ENCODE data around the gene CIT. TPM values are rescaled to one million over a fixed set of nuclear protein-coding genes. Genes with fewer than 3 reads are reported as not detected.

Gene CIT
- total and polyA plus RNA-seq, 9 of the 15 experiments (the other 6 are each of a cell fraction or from before 2014, with no cell fraction given) = 1.1 to 46.7 (median 21.3) TPM

DNA sequence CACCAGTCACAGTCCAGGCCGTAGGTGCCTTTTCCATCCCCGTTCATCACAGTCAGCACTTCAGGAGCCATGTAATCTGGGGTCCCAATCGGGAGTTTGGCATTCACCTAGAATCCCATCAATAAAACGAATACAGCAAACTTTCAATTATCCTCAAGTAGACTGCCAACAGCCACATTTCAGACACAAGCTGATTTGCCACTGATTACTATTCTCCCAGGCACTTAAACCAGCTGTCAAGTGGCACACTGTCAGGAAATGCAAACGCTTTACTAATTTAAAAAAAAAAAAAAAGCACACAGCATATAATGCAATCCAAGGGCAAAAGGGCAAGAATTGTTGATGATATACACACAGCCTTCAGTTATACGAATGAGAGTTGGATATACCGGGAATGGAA is 51.9 kb downstream of the CIT start:
- Histone ChIP-seq H3K27ac (ENCODE audit: extremely low read depth, low read depth, low read length) (no peak overlapping the region), H3K4me2 (ENCODE audit: insufficient read depth, low read length) (no peak overlapping the region), H3K79me2 (ENCODE audit: control insufficient read depth, insufficient read depth, low read length) (no peaks in the 10 kb centered on the region), H3K9me1 (ENCODE audit: control insufficient read depth, insufficient read depth, low read length) (no peaks in the 10 kb centered on the region), H3K4me3 (no peak overlapping the region), H3K27me3 (ENCODE audit: control insufficient read depth in 2 of 2, insufficient read depth in 2 of 2, low read length in 2 of 2) (no peaks in the 10 kb centered on the region), H3K9ac (ENCODE audit: insufficient read depth in 1 of 2, low read depth in 2 of 2, low read length in 2 of 2) (no peak overlapping the region), H3K4me1 (replicated peaks in 1 of 2; ENCODE audit: control insufficient read depth in 2 of 2, insufficient read depth in 2 of 2, low read length in 2 of 2) (no peaks in the 10 kb centered on the region), H4K20me1 (replicated peaks; ENCODE audit: control insufficient read depth, insufficient read depth, low read length) (no peaks in the 10 kb centered on the region), H2AFZ (ENCODE audit: low read depth, low read length) (no peak overlapping the region), H3K9me3 (replicated peaks; ENCODE audit: control insufficient read depth, insufficient read depth, low read depth, low read length) (no peaks in the 10 kb centered on the region), H3K36me3 (ENCODE audit: control insufficient read depth, insufficient read depth, low read length) (peaks cover 46% of the 10 kb centered on the region; the same call in 1 of the 3 replicates)
- TF ChIP-seq, protein P1, sequence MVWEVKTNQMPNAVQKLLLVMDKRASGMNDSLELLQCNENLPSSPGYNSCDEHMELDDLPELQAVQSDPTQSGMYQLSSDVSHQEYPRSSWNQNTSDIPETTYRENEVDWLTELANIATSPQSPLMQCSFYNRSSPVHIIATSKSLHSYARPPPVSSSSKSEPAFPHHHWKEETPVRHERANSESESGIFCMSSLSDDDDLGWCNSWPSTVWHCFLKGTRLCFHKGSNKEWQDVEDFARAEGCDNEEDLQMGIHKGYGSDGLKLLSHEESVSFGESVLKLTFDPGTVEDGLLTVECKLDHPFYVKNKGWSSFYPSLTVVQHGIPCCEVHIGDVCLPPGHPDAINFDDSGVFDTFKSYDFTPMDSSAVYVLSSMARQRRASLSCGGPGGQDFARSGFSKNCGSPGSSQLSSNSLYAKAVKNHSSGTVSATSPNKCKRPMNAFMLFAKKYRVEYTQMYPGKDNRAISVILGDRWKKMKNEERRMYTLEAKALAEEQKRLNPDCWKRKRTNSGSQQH (CRISPR knock-in tag; IDR thresholded peaks at IDR 0.05) = no peak
- no peak for TF ChIP-seq POLR2B (IDR thresholded peaks at IDR 0.05; ENCODE audit: low read depth, partially characterized antibody)
- TF ChIP-seq ZNF24 (IDR thresholded peaks at IDR 0.05) = no peak
- no peak for TF ChIP-seq MECOM (CRISPR knock-in tag; IDR thresholded peaks at IDR 0.05)
- TF ChIP-seq RCOR1 (IDR thresholded peaks at IDR 0.05; ENCODE audit: borderline replicate concordance in 1 of 2, low read depth in 2 of 2, low read length in 2 of 2) = no peak
- TF ChIP-seq ZNF780A (CRISPR knock-in tag; IDR thresholded peaks at IDR 0.05) = no peak
- no peak for TF ChIP-seq ZNF347 (CRISPR knock-in tag; IDR thresholded peaks at IDR 0.05; ENCODE audit: low read depth)
- TF ChIP-seq FOXK2 (conservative IDR thresholded peaks at IDR 0.05 in 1 of 2, IDR thresholded peaks at IDR 0.05 in 1 of 2; ENCODE audit: low read depth in 2 of 2) = no peak
- TF ChIP-seq MEF2D (tag; conservative IDR thresholded peaks at IDR 0.05; ENCODE audit: low read depth) = no peak
- no peak for TF ChIP-seq RBM14 (IDR thresholded peaks at IDR 0.05; ENCODE audit: borderline replicate concordance, insufficient read depth, low read depth, low read length)
- no peak for TF ChIP-seq ZNF212 (CRISPR knock-in tag; IDR thresholded peaks at IDR 0.05)
- no peak for TF ChIP-seq ZNF699 (CRISPR knock-in tag; IDR thresholded peaks at IDR 0.05; ENCODE audit: insufficient replicate concordance)
- TF ChIP-seq MAFK (IDR thresholded peaks at IDR 0.05; ENCODE audit: low read length) = no peak
- no peak for TF ChIP-seq ARID2 (IDR thresholded peaks at IDR 0.05)
- no peak for TF ChIP-seq SMAD3 (CRISPR knock-in tag; conservative IDR thresholded peaks at IDR 0.05)
- WGBS (ENCODE audit: insufficient coverage, low coverage, missing lambda C conversion rate) = 91% methylated on average over 7 of the region's 7 CpGs
- CTCF ChIA-PET (ENCODE audit: low intra/inter-chr PET ratio) = no interaction called here
- in situ Hi-C loops (cut with MboI) (no loop called here), intact Hi-C loops (cut with micrococcal nuclease) (no loop called here)
- no peak for FAIRE-seq
- ATAC-seq = no peak
- no peak for DNase-seq (ENCODE audit: extremely low read depth in 1 of 4, low spot score in 3 of 4)
- POLR2A ChIA-PET = interaction anchor here (0.6 kb wide), 1 partner anchor 347 kb away, joined by 3 read pairs; no protein-coding TSS in a partner anchor
- no TSS peak for BruUV-seq (replicated peaks)

Data from K562 (cell line).